ENCODE data around the gene SLC9A9. TPM values are rescaled to one million over a fixed set of nuclear protein-coding genes. Genes with fewer than 3 reads are reported as not detected.

Gene SLC9A9
- polyA plus RNA-seq, 1 of the 3 experiments (the other 2 are of a cell fraction): 0.05 TPM

GRCh38 chr3:143337387-143337786 is 510.9 kb downstream of the SLC9A9 start:
- Histone ChIP-seq H3K36me3 (replicated peaks in 1 of 2; ENCODE audit: control insufficient read depth in 1 of 2, insufficient read depth in 2 of 2, low read length in 1 of 2) (no peaks in the 10 kb centered on the region), H3K9ac (no peak overlapping the region), H3K79me2 (ENCODE audit: insufficient read depth) (no peaks in the 10 kb centered on the region), H3K4me1 (ENCODE audit: control insufficient read depth in 1 of 2, insufficient read depth in 2 of 2, low read depth in 1 of 2, low read length in 1 of 2) (no peaks in the 10 kb centered on the region), H3K9me3 (no peaks in the 10 kb centered on the region), H3K27me3 (ENCODE audit: insufficient read depth) (peaks cover 5% of the 10 kb centered on the region; the same call in 1 of the 2 replicates), H3K4me2 (no peak overlapping the region), H3K4me3 (ENCODE audit: low read depth in 2 of 2, low read length in 1 of 2) (no peak overlapping the region), H2AFZ (ENCODE audit: low read depth) (no peak overlapping the region), H3K9me2 (no peaks in the 10 kb centered on the region), H3F3A (replicated peaks; ENCODE audit: insufficient read depth) (no peaks in the 10 kb centered on the region), H3K27ac (ENCODE audit: low read depth in 2 of 2, low read length in 1 of 2) (no peak overlapping the region), H4K20me1 (ENCODE audit: insufficient read depth) (no peaks in the 10 kb centered on the region)
- ChIA-PET CTCF (no interaction called here), POLR2A (no interaction called here)
- 14% methylated on average over 2 of the region's 2 CpGs for WGBS (ENCODE audit: low lambda C conversion rate)
- TF ChIP-seq TAF1 (IDR thresholded peaks at IDR 0.05; ENCODE audit: borderline replicate concordance, low read depth, low read length) (no peak), ELF1 (IDR thresholded peaks at IDR 0.05) (no peak), FOXM1 (IDR thresholded peaks at IDR 0.05; ENCODE audit: low read depth) (no peak), FOXJ3 (CRISPR knock-in tag; IDR thresholded peaks at IDR 0.05) (no peak), IRF3 (IDR thresholded peaks at IDR 0.05; ENCODE audit: low read depth, low read length) (no peak), GATA2 (CRISPR knock-in tag; IDR thresholded peaks at IDR 0.05) (no peak), YY1 (IDR thresholded peaks at IDR 0.05; ENCODE audit: low read depth) (no peak), MEF2A (IDR thresholded peaks at IDR 0.05; ENCODE audit: borderline replicate concordance, low read depth) (no peak), ZBTB33 (IDR thresholded peaks at IDR 0.05; ENCODE audit: borderline replicate concordance, low read depth) (no peak)
- no peak for DNase-seq

DNA sequence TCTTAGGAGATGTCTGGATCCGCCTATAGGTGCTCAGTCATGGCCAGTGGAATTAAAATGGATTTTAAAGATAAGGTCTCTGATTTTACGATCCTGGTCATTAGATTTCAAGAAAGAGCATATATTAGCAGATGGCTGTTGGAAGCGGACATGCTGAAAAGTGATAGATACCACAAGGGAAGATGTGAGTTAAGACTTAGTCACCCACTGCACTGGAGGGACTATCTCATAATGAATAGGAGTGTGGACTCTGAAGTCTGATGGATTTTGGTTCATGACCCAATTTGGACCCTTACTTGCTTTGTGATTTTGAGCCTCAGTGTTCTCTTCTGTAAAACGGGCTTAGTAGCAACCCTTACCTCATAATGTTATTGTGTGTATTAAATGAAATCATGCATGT is 514.0 kb downstream of the SLC9A9 start:
- H3K9me3 ChIP-seq: no peaks in the 10 kb centered on the region
- no peak for DNase-seq
- no peak overlapping the region for H3K27ac ChIP-seq (ENCODE audit: low read depth in 2 of 2, low read length in 1 of 2)
- no peaks in the 10 kb centered on the region for H3F3A ChIP-seq (replicated peaks; ENCODE audit: insufficient read depth)
- H3K79me2 ChIP-seq (ENCODE audit: insufficient read depth): no peaks in the 10 kb centered on the region
- no peaks in the 10 kb centered on the region for H3K9me2 ChIP-seq
- H2AFZ ChIP-seq (ENCODE audit: low read depth): 0 out of 2 replicates have a peak overlapping the region, but pooled peaks have one; percentile 11
- WGBS (ENCODE audit: low lambda C conversion rate): 25% methylated on average over 4 of the region's 4 CpGs
- ChIA-PET CTCF (no interaction called here), POLR2A (no interaction called here)
- no peaks in the 10 kb centered on the region for H3K36me3 ChIP-seq (replicated peaks in 1 of 2; ENCODE audit: control insufficient read depth in 1 of 2, insufficient read depth in 2 of 2, low read length in 1 of 2)
- peaks cover 4 to 19% of the 10 kb centered on the region in 2 experiments for H3K4me1 ChIP-seq (ENCODE audit: control insufficient read depth in 1 of 2, insufficient read depth in 2 of 2, low read depth in 1 of 2, low read length in 1 of 2)
- H3K4me2 ChIP-seq: no peak overlapping the region
- no peak overlapping the region for H3K4me3 ChIP-seq (ENCODE audit: low read depth in 2 of 2, low read length in 1 of 2)
- no peak overlapping the region for H3K9ac ChIP-seq
- H3K27me3 ChIP-seq (ENCODE audit: insufficient read depth): no peaks in the 10 kb centered on the region
- TF ChIP-seq YY1 (IDR thresholded peaks at IDR 0.05; ENCODE audit: low read depth): no peak
- peak; percentile 2; the same call in 1 of the 2 replicates for TF ChIP-seq FOSL2 (IDR thresholded peaks at IDR 0.05; ENCODE audit: borderline replicate concordance, low read depth)
- TF ChIP-seq NRF1 (IDR thresholded peaks at IDR 0.05; ENCODE audit: low read depth, low read length): no peak
- no peaks in the 10 kb centered on the region for H4K20me1 ChIP-seq (ENCODE audit: insufficient read depth)

All from SK-N-SH (cell line).